ENCODE data around the gene IL17RA.
"Not testable (repeated sequence)": the region's sequence is repeated elsewhere in the genome, so short reads cannot be mapped to it uniquely, and the experiment has no call there.

IL17RA gene

DNA sequence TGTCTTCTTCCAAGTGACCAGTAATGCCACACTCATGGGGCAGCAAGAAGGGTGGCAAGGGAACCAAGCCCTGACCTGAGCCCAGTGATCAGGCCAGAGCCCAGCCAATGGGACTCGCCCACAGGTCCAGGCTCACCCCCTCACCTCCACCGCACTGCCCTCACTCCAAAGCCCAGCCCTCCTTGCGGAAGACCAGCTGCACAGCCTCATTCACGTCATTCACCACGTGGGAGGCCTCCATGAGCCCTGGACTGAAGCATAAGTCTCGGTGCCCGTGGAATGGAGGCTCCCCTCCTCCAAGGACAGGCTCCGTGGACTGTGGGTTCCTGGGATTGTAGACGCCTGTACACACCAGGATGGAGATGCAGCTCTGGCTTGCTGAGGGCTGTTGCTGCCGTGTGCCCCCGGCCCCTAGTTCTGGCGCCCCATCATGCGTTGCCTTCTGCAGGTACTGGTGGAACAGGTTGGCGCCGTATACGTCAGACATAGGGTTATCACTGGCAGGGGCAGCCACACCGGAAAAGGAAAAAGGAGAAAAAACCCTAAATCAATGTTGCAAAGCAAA, 53.1 kb downstream of the IL17RA start:
- Histone ChIP-seq H3K9me3 (ENCODE audit: insufficient read depth, low read depth, low read length) (no peaks in the 10 kb centered on the region), H3K9ac (ENCODE audit: low read depth, low read length) (no peak overlapping the region), H3K4me1 (ENCODE audit: insufficient read depth, low read length) (no peaks in the 10 kb centered on the region), H3K27me3 (ENCODE audit: insufficient read depth, low read length) (no peaks in the 10 kb centered on the region), H3K27ac (ENCODE audit: low read length) (no peak overlapping the region), H3K36me3 (ENCODE audit: insufficient read depth, low read depth, low read length) (peaks cover 56% of the 10 kb centered on the region), H3K4me3 (ENCODE audit: low read length) (no peak overlapping the region)

DNA sequence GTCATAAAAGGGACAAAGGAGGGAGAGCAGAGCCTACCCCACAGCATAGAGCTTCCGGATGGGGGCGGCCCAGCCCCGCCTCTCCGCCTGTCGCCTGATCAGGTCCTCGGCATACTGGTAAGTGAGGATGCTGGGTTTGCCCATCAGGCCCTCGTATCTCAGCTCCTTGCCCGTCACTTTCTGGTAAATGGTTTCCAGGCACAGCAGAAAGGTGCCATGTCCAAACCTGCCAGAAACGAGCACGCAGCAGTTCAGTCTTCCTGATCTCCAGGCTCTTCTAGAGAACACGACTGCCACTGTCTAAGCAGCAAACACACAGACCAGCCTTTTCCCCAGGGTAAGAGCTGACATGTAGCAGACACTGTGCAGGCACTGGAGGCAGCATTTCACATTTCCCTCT, 53.7 kb downstream of the IL17RA start:
- no peaks in the 10 kb centered on the region for H3K4me1 ChIP-seq (ENCODE audit: insufficient read depth, low read length)
- H3K27ac ChIP-seq (ENCODE audit: low read length), result no peak overlapping the region
- no peak overlapping the region for H3K4me3 ChIP-seq (ENCODE audit: low read length)
- H3K27me3 ChIP-seq (ENCODE audit: insufficient read depth, low read length), result no peaks in the 10 kb centered on the region
- no peaks in the 10 kb centered on the region for H3K9me3 ChIP-seq (ENCODE audit: insufficient read depth, low read depth, low read length)
- H3K9ac ChIP-seq (ENCODE audit: low read depth, low read length), result no peak overlapping the region
- peaks cover 61% of the 10 kb centered on the region for H3K36me3 ChIP-seq (ENCODE audit: insufficient read depth, low read depth, low read length)

DNA sequence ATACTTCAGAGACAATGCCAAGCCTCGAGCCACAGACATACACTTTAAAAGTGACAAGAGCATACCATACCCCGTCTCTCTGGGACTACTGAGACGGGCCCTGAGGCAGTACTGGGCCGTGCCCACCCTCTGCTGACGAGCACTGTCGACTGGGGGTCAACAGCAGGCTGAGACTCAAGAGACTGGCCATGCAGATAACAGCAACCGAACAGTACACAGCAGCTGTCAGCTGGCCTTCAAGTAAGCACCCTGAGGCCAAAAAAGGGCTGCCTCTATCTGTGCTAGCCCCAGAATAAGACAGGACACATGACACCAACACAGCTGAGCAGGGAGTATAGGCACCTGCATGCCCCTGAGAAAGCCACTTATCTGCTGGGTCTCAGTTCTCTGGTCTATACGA, 55.2 kb downstream of the IL17RA start:
- H3K4me1 ChIP-seq (ENCODE audit: insufficient read depth, low read length), result no peaks in the 10 kb centered on the region
- H3K27me3 ChIP-seq (ENCODE audit: insufficient read depth, low read length), result no peaks in the 10 kb centered on the region
- H3K4me3 ChIP-seq (ENCODE audit: low read length), result no peak overlapping the region
- no peaks in the 10 kb centered on the region for H3K9me3 ChIP-seq (ENCODE audit: insufficient read depth, low read depth, low read length)
- no peak overlapping the region for H3K27ac ChIP-seq (ENCODE audit: low read length)
- peaks cover 73% of the 10 kb centered on the region for H3K36me3 ChIP-seq (ENCODE audit: insufficient read depth, low read depth, low read length)
- H3K9ac ChIP-seq (ENCODE audit: low read depth, low read length), result no peak overlapping the region

DNA sequence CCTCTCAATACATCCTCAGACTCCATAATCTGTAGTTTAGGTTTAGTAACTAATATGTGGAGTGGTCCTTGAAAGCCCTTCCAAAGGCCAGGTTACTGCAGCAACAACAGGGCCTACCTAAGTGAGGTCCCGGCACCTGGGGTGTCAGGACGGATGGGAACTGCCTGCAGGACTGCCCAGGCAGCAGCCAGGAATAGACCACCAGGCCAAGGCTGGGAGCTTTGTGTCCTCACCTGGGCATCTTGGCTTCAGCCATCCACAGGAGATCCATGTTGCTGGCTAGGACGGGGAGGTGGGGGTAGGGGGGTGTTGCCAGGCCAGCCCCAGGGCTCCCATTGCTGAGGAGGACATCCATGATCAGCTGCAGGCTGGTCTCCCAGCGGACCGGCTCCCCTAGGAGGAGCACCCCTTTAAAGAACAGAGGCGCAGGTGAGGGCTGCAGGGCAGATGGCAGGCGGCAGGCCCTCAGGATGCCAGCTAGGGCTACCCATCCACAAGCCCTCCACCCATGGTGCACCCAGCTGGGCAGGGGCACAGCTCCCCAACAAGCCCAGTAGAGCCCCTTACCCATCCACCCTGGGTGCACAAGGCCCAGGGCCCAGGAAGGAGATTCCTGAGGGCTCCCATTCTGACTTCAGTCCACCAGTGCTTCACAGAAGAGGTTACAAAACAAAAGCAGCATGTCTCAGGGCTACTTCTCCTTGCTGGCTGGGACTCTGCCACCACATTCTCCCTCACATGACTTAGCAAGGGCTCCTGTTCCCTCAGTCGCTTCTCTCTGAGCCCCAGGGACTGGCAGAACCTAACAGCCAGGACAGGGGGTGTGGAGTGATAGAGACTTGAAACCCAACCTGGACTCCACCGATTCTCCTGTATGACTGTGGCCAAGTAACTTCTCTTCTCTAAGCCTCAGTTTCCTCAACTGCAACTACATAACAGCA, 56.3 kb downstream of the IL17RA start:
- H3K27ac ChIP-seq (ENCODE audit: low read length), result no peak overlapping the region
- H3K9ac ChIP-seq (ENCODE audit: low read depth, low read length), result no peak overlapping the region
- H3K4me1 ChIP-seq (ENCODE audit: insufficient read depth, low read length), result no peaks in the 10 kb centered on the region
- H3K9me3 ChIP-seq (ENCODE audit: insufficient read depth, low read depth, low read length), result no peaks in the 10 kb centered on the region
- no peak overlapping the region for H3K4me3 ChIP-seq (ENCODE audit: low read length)
- H3K27me3 ChIP-seq (ENCODE audit: insufficient read depth, low read length), result no peaks in the 10 kb centered on the region
- peaks cover 76% of the 10 kb centered on the region for H3K36me3 ChIP-seq (ENCODE audit: insufficient read depth, low read depth, low read length)

DNA sequence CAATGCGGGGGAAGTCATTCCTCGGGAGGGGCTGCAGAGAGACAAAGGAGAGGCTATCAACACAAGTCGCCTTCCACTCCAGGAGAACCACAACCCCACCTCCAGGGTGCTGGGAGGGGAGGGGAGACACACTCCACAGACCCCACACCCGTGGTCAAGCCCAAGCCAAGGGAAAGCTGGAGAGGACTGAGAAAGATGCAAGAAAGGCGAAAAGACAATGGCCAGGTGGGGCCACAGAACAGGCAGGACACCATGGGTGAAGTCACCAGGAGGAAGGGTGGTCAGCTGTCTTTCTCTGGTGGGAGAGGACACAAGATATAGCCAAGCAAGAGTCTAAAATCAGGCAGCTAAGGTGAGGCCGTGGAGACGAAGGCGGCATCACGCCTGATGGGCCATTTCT, 58.3 kb downstream of the IL17RA start:
- no peak overlapping the region for H3K27ac ChIP-seq (ENCODE audit: low read length)
- H3K36me3 ChIP-seq (ENCODE audit: insufficient read depth, low read depth, low read length), result peaks cover 71% of the 10 kb centered on the region
- no peaks in the 10 kb centered on the region for H3K4me1 ChIP-seq (ENCODE audit: insufficient read depth, low read length)
- H3K27me3 ChIP-seq (ENCODE audit: insufficient read depth, low read length), result no peaks in the 10 kb centered on the region
- no peaks in the 10 kb centered on the region for H3K9me3 ChIP-seq (ENCODE audit: insufficient read depth, low read depth, low read length)
- no peak overlapping the region for H3K4me3 ChIP-seq (ENCODE audit: low read length)
- no peak overlapping the region for H3K9ac ChIP-seq (ENCODE audit: low read depth, low read length)

DNA sequence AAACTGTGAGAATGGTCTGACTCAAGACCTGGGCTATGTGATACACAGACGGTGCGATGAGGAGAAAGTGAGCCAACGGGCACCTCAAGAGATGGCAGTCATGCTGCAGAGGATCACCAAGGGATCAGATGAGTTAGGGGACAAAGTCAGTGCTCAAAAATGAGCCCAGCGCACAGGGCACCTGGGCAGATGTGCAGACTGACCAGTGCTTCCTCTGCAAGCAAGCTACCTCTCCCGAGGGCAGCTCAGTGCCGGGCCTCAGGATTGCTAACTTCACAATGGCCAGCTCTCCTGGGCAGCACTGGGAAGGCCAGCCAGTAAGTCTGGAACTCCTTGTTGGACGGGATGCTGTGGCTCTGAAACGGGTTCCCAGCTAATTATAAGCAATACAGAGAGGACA, 59.0 kb downstream of the IL17RA start:
- Histone ChIP-seq H3K27me3 (ENCODE audit: insufficient read depth, low read length) (no peaks in the 10 kb centered on the region), H3K9me3 (ENCODE audit: insufficient read depth, low read depth, low read length) (no peaks in the 10 kb centered on the region), H3K36me3 (ENCODE audit: insufficient read depth, low read depth, low read length) (peaks cover 68% of the 10 kb centered on the region), H3K4me3 (ENCODE audit: low read length) (no peak overlapping the region), H3K4me1 (ENCODE audit: insufficient read depth, low read length) (no peaks in the 10 kb centered on the region), H3K9ac (ENCODE audit: low read depth, low read length) (no peak overlapping the region), H3K27ac (ENCODE audit: low read length) (no peak overlapping the region)

DNA sequence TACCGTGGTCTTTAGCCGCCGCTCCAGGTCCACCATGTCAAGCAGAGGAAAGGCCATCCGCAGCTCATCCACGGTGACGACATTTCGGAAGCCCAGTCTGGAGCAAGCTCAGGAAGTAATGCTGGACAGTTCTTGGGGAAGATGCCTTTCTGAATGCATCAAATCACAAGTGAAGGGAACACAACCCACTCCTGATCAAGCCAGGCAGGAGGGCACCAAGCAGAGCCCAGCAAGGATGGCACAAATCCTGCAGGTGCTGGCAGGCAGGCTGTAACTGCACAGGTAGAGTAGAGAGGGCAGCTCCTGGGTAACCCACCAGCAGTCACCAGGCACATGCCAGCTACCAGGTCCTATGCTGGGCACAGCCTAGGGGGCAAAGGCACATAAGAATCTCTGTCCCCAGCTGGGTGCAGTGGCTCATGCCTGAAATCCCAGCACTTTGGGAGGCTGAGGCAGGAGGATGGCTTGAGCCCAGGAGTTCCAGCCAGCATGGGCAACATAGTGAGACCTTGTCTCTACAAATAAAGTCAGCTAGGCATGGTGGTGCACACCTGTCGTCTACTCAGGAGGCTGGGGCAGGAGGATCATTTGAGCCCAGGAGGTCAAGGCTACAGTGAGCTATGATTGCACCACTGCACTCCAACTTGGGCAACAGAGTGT, 60.4 kb downstream of the IL17RA start:
- Histone ChIP-seq H3K36me3 (ENCODE audit: insufficient read depth, low read depth, low read length) (peaks cover 60% of the 10 kb centered on the region), H3K27ac (ENCODE audit: low read length) (no peak overlapping the region), H3K9me3 (ENCODE audit: insufficient read depth, low read depth, low read length) (no peaks in the 10 kb centered on the region), H3K9ac (ENCODE audit: low read depth, low read length) (no peak overlapping the region), H3K27me3 (ENCODE audit: insufficient read depth, low read length) (no peaks in the 10 kb centered on the region), H3K4me3 (ENCODE audit: low read length) (no peak overlapping the region), H3K4me1 (ENCODE audit: insufficient read depth, low read length) (no peaks in the 10 kb centered on the region)

DNA sequence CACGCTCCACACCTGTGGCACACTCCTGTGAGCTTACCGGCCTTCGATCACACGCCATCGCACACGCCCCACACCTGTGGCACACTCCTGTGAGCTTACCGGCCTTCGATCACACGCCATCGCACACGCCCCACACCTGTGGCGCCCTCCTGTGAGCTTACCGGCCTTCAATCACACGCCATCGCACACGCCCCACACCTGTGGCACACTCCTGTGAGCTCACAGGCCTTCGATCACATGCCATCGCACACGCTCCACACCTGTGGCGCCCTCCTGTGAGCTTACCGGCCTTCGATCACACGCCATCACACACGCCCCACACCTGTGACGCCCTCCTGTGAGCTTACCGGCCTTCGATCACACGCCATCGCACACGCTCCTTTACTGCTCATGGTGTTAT, 62.7 kb downstream of the IL17RA start:
- H3K4me1 ChIP-seq (ENCODE audit: insufficient read depth, low read length); H3K27me3 ChIP-seq (ENCODE audit: insufficient read depth, low read length); H3K27ac ChIP-seq (ENCODE audit: low read length); H3K4me3 ChIP-seq (ENCODE audit: low read length); H3K9me3 ChIP-seq (ENCODE audit: insufficient read depth, low read depth, low read length); H3K9ac ChIP-seq (ENCODE audit: low read depth, low read length): not testable (repeated sequence)
- H3K36me3 ChIP-seq (ENCODE audit: insufficient read depth, low read depth, low read length), result peaks cover 38% of the 10 kb centered on the region

DNA sequence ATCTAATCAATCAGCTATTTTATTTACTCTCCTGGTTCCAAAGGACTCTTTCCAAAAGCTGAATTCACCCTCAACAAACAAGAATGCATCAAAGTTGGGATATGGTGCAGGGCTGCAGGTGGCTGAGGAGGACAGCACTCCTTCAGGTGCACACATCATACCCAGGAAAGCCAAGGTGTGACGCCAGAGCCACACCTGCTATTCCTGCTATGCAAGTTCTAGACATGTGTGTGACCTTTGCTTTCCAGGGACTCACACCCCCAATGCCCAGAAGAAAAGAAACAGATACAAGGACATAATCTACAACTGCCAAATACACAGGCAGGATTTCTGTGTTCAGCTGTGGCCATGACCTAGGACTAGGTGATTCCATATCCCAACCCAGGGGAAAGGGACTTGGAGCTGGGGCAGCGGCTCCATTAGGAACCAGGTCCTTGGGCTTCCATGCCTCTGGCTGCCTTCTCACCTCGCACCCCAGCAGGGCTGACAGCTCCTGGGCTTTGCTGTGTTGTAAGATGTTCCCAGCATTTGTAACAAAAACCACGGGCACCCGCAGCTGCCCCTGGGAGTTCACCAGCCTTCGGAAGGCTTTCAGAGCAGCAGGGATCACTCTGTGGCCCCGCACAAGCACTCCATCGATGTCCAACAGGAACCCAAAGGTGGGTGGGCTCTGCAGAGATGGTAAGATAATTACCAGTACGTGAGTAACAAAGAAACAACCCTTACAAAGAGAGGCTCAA, 64.4 kb downstream of the IL17RA start:
- no peak overlapping the region for H3K4me3 ChIP-seq (ENCODE audit: low read length)
- peaks cover 20% of the 10 kb centered on the region for H3K36me3 ChIP-seq (ENCODE audit: insufficient read depth, low read depth, low read length)
- H3K9ac ChIP-seq (ENCODE audit: low read depth, low read length), result no peak overlapping the region
- no peak overlapping the region for H3K27ac ChIP-seq (ENCODE audit: low read length)
- H3K27me3 ChIP-seq (ENCODE audit: insufficient read depth, low read length), result no peaks in the 10 kb centered on the region
- H3K9me3 ChIP-seq (ENCODE audit: insufficient read depth, low read depth, low read length), result no peaks in the 10 kb centered on the region
- no peaks in the 10 kb centered on the region for H3K4me1 ChIP-seq (ENCODE audit: insufficient read depth, low read length)

DNA sequence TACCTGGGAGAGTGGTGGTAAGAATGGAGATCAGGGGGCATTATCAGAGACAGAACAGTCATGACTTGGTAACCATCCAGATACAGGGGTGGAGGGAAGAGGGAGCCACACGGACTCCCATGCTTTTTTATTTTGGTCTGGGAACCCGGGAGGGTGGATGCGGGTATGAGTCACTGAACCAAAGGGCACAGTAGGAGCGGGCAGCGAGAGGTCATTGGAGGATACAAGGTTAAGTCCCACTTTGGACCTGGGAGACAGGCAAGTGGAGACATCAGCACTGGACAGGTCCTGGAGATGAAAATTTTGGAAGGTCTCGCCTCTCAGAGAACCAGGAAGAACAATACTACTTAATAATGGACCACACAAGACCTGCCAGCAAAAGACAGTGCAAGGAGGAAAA, 67.5 kb downstream of the IL17RA start:
- peaks cover 14% of the 10 kb centered on the region; the same call in 1 of the 2 replicates for H3K36me3 ChIP-seq (ENCODE audit: insufficient read depth, low read depth, low read length)
- no peaks in the 10 kb centered on the region for H3K4me1 ChIP-seq (ENCODE audit: insufficient read depth, low read length)
- H3K9ac ChIP-seq (ENCODE audit: low read depth, low read length), result no peak overlapping the region
- no peak overlapping the region for H3K4me3 ChIP-seq (ENCODE audit: low read length)
- H3K27ac ChIP-seq (ENCODE audit: low read length), result no peak overlapping the region
- no peaks in the 10 kb centered on the region for H3K27me3 ChIP-seq (ENCODE audit: insufficient read depth, low read length)
- no peaks in the 10 kb centered on the region for H3K9me3 ChIP-seq (ENCODE audit: insufficient read depth, low read depth, low read length)

DNA sequence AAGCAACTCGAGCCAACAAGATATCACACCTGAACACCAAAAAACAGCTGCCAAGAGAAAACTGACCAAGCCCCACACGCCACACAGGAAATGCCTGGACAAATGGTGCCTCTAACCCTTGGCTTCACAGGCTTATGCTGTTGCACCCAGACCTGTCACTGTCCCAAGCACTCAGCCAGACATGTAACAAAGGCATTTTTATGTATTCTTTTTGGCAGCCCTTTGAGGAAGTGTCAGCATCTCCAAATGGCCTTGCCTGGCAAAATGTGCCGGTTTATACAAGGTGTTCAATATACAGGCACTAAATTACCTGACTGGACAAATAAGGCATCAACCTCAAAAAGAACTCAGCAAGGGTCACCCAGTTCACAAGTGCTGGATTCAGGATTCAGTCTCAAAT, 68.2 kb downstream of the IL17RA start:
- Histone ChIP-seq H3K27ac (ENCODE audit: low read length) (no peak overlapping the region), H3K4me3 (ENCODE audit: low read length) (no peak overlapping the region), H3K27me3 (ENCODE audit: insufficient read depth, low read length) (no peaks in the 10 kb centered on the region)

More for the DNA sequence above, 68.2 kb downstream of the IL17RA start:
- no peak overlapping the region for H3K9ac ChIP-seq (ENCODE audit: low read depth, low read length)
- no peaks in the 10 kb centered on the region for H3K9me3 ChIP-seq (ENCODE audit: insufficient read depth, low read depth, low read length)
- peaks cover 12% of the 10 kb centered on the region; the same call in 1 of the 2 replicates for H3K36me3 ChIP-seq (ENCODE audit: insufficient read depth, low read depth, low read length)
- H3K4me1 ChIP-seq (ENCODE audit: insufficient read depth, low read length), result no peaks in the 10 kb centered on the region
